Sigmoid colon (tissue), 7 donors: ENCODE data around the gene INCENP. TPM values are rescaled to one million over a fixed set of nuclear protein-coding genes. Genes with fewer than 3 reads are reported as not detected.

Experiments used
- DNase-seq: peaks from one replicate; pipeline ENCODE4 v3.0.0-alpha.2; 2019
- H3K27ac ChIP-seq, 4 donors: fragments of 200-600 bp; sonication (generic); one replicate each; pipeline ENCODE4 v1.5.1; 2016 to 2019; ENCODE audit warnings: mild to moderate bottlenecking in 1 of 4
- H3K27me3 ChIP-seq, 3 donors: fragments of 200-600 bp; sonication (generic); one replicate each; pipeline ENCODE4 v1.5.1; 2019; ENCODE audit warnings: mild to moderate bottlenecking in 1 of 3
- H3K36me3 ChIP-seq, 4 donors: fragments of 200-600 bp; sonication (generic); one replicate each; pipeline ENCODE4 v1.5.1; 2016 to 2019
- H3K4me1 ChIP-seq, 4 donors: fragments of 200-600 bp; sonication (generic); one replicate each; pipeline ENCODE4 v1.5.1; 2017 to 2019
- H3K4me3 ChIP-seq, 4 donors: fragments of 200-600 bp; sonication (generic); one replicate each; pipeline ENCODE4 v1.5.1; 2017 to 2019; ENCODE audit warnings: mild to moderate bottlenecking in 2 of 4, moderate library complexity in 1 of 4
- H3K9me3 ChIP-seq, 4 donors: fragments of 200-600 bp in 3 of 4; sonication (generic) in 3 of 4; one replicate each; pipeline versions ENCODE4 v1.5.1 to v1.6.1; 2013 to 2019
- CTCF ChIP-seq, 4 experiments: fragments of 450-650 bp in 3 of 4; fragments of 200-600 bp in 1 of 4; IDR thresholded peaks; one replicate each; pipeline ENCODE4 v1.5.1; 2016 to 2019; ENCODE audit warnings: antibody characterized with exemption in 4 of 4, mild to moderate bottlenecking in 3 of 4, moderate library complexity in 2 of 4
- EP300 ChIP-seq, 4 donors: sonication (generic); formaldehyde crosslinking; IDR thresholded peaks; one replicate each; pipeline ENCODE4 v1.6.1; 2017; ENCODE audit warnings: antibody characterized with exemption in 4 of 4
- POLR2A ChIP-seq, 2 donors: fragments of 450-650 bp; IDR thresholded peaks; one replicate each; pipeline ENCODE4 v1.6.1; 2016; ENCODE audit warnings: antibody characterized with exemption in 2 of 2, mild to moderate bottlenecking in 2 of 2, moderate library complexity in 2 of 2
- POLR2AphosphoS5 ChIP-seq, 4 donors: sonication (generic); formaldehyde crosslinking; IDR thresholded peaks; one replicate each; pipeline ENCODE4 v1.6.1; 2017; ENCODE audit warnings: antibody characterized with exemption in 4 of 4
- WGBS, 2 donors: extraction: QIAGEN DNeasy Blood & Tissue Kit; methylation state at CpG; one replicate each; pipeline ENCODE4 v1.1.7; 2013; 5-methylcytosine and 5-hydroxymethylcytosine counted together
- intact Hi-C: fragments of 100-400 bp; cut with DNase I; formaldehyde crosslinking; loops from one replicate; pipeline ENCODE4 v1.15.1; 2023
- polyA plus RNA-seq, 3 donors: library from polyadenylated mRNA; stranded (reverse); fragments of 200-250 nt; gene quantifications; one replicate each; pipeline ENCODE4 v1.2.3, GENCODE V29; 2013
- total RNA-seq, 4 donors: library from RNA; depleted of rRNA; stranded (reverse); fragments of >200 nt; gene quantifications; one replicate each; pipeline ENCODE4 v1.1.0, GENCODE V29; 2016
- donor health status: healthy with polysubstance abuse.
- donor health status: Bipolar disorder and iron deficiency.
- donor health status: healthy.

Gene INCENP
- total and polyA plus RNA-seq, 7 donors = 4.2 to 25.3 (median 8.9) TPM

GRCh38 chr11:62104816-62105653 lies 18.8 kb upstream of the INCENP start:
- H3K27me3 ChIP-seq = no peaks in the 10 kb centered on the region
- peak overlapping the region in 3 of 4 donors; percentile 27 to 36 (median 32) for H3K4me3 ChIP-seq
- H3K4me1 ChIP-seq = peaks cover 0 to 29% (median 23%) of the 10 kb centered on the region in 4 donors
- 32 to 40% methylated on average over 11 of the region's 11 CpGs for WGBS, 2 donors
- H3K27ac ChIP-seq = peak overlapping the region; percentile 49 to 73 (median 67)
- intact Hi-C loops = loop anchor here (5.0 kb wide), 2 partner anchors 133 to 353 kb away; partner anchors contain the start of gene MYRF
- H3K36me3 ChIP-seq = no peaks in the 10 kb centered on the region
- no peaks in the 10 kb centered on the region for H3K9me3 ChIP-seq
- DNase-seq = no peak
- TF ChIP-seq POLR2A (IDR thresholded peaks at IDR 0.05) (no peak), POLR2AphosphoS5 (IDR thresholded peaks at IDR 0.05) (peak in 2 of 4 donors; percentile 40 to 80), CTCF (IDR thresholded peaks at IDR 0.05) (no peak), EP300 (IDR thresholded peaks at IDR 0.05) (peak; percentile 21 to 69 (median 47))

GRCh38 chr11:62105667-62106191 lies 18.1 kb upstream of the INCENP start:
- Histone ChIP-seq H3K36me3 (no peaks in the 10 kb centered on the region), H3K9me3 (no peaks in the 10 kb centered on the region), H3K4me3 (peak overlapping the region in 3 of 4 donors; percentile 27 to 36 (median 32)), H3K27ac (peak overlapping the region; percentile 49 to 73 (median 67)), H3K4me1 (peaks cover 0 to 29% (median 23%) of the 10 kb centered on the region in 4 donors), H3K27me3 (no peaks in the 10 kb centered on the region)
- intact Hi-C loops = loop anchor here (5.0 kb wide), 2 partner anchors 133 to 353 kb away; partner anchors contain the start of gene MYRF
- 68 to 70% methylated on average over 5 of the region's 5 CpGs for WGBS, 2 donors
- DNase-seq = no peak
- TF ChIP-seq CTCF (IDR thresholded peaks at IDR 0.05) = no peak
- TF ChIP-seq POLR2AphosphoS5 (IDR thresholded peaks at IDR 0.05) = no peak

- 40 to 49% methylated on average over 14 of the region's 14 CpGs for WGBS, 2 donors
- no peaks in the 10 kb centered on the region for H3K36me3 ChIP-seq
- H3K4me3 ChIP-seq = no peak overlapping the region
- intact Hi-C loops = loop anchor here (2.0 to 5.0 kb wide), 4 partner anchors 136 to 356 kb away; partner anchors contain the start of gene MYRF
- H3K27me3 ChIP-seq = no peaks in the 10 kb centered on the region
- no peaks in the 10 kb centered on the region for H3K9me3 ChIP-seq
- no peak for DNase-seq
- H3K27ac ChIP-seq = no peak overlapping the region
- TF ChIP-seq CTCF (IDR thresholded peaks at IDR 0.05) (peak; percentile 59 to 86 (median 79)), POLR2A (IDR thresholded peaks at IDR 0.05) (no peak)
- H3K4me1 ChIP-seq = peaks cover 0 to 39% (median 29%) of the 10 kb centered on the region in 4 donors
These were observed 15.6 kb upstream of the INCENP start for GRCh38 chr11:62108017-62108750.

GRCh38 chr11:62108971-62109404 lies 14.8 kb upstream of the INCENP start:
- Histone ChIP-seq H3K9me3 (no peaks in the 10 kb centered on the region), H3K4me3 (no peak overlapping the region), H3K36me3 (no peaks in the 10 kb centered on the region), H3K27me3 (no peaks in the 10 kb centered on the region), H3K27ac (no peak overlapping the region), H3K4me1 (peaks cover 0 to 39% (median 29%) of the 10 kb centered on the region in 4 donors)
- intact Hi-C loops = loop anchor here (2.0 to 5.0 kb wide), 4 partner anchors 137 to 357 kb away; partner anchors contain the start of gene MYRF
- DNase-seq = no peak
- 57 to 67% methylated on average over 6 of the region's 6 CpGs for WGBS, 2 donors
- TF ChIP-seq POLR2AphosphoS5 (IDR thresholded peaks at IDR 0.05) (no peak), POLR2A (IDR thresholded peaks at IDR 0.05) (no peak), EP300 (IDR thresholded peaks at IDR 0.05) (no peak), CTCF (IDR thresholded peaks at IDR 0.05) (no peak)
